HG03064 (cell line): ENCODE data around the gene NEUROD4.

Experiments used
- ATAC-seq: cut with Tn5 transposase; IDR thresholded peaks from one replicate; pipeline ENCODE4 v1.9.1; 2021; ENCODE audit warnings: low read depth; ENCODE audit not compliant: unreplicated experiment

Gene NEUROD4

GRCh38 chr12:54997929-54998522, 21.7 kb upstream of the NEUROD4 start:
- no peak for ATAC-seq

- no peak for ATAC-seq
Observed at GRCh38 chr12:54998958-54999510, 20.7 kb upstream of the NEUROD4 start.

- no peak for ATAC-seq
Observed at GRCh38 chr12:55001198-55001868, 18.4 kb upstream of the NEUROD4 start.

GRCh38 chr12:55002355-55002754, 17.4 kb upstream of the NEUROD4 start:
- no peak for ATAC-seq

GRCh38 chr12:55008944-55009585, 10.7 kb upstream of the NEUROD4 start:
- ATAC-seq = no peak

GRCh38 chr12:55017416-55017925, 2.3 kb upstream of the NEUROD4 start:
- no peak for ATAC-seq

- ATAC-seq = no peak
Observed at GRCh38 chr12:55024575-55024974, 4.8 kb downstream of the NEUROD4 start.

GRCh38 chr12:55025508-55025907, 5.7 kb downstream of the NEUROD4 start:
- no peak for ATAC-seq

GRCh38 chr12:55034218-55034617, 14.4 kb downstream of the NEUROD4 start:
- no peak for ATAC-seq

- ATAC-seq = no peak
Observed at GRCh38 chr12:55036326-55037115, 16.7 kb downstream of the NEUROD4 start.

GRCh38 chr12:55037351-55037987, 17.7 kb downstream of the NEUROD4 start:
- ATAC-seq = no peak

GRCh38 chr12:55039395-55040354, 19.9 kb downstream of the NEUROD4 start:
- no peak for ATAC-seq

- ATAC-seq = no peak
Observed at GRCh38 chr12:55041345-55042055, 21.7 kb downstream of the NEUROD4 start.

GRCh38 chr12:55043542-55043941, 23.8 kb downstream of the NEUROD4 start:
- ATAC-seq = no peak

- no peak for ATAC-seq
Observed at GRCh38 chr12:55044135-55044534, 24.4 kb downstream of the NEUROD4 start.

GRCh38 chr12:55049676-55050075, 29.9 kb downstream of the NEUROD4 start:
- no peak for ATAC-seq

GRCh38 chr12:55051197-55051947, 31.6 kb downstream of the NEUROD4 start:
- ATAC-seq = no peak

GRCh38 chr12:55057481-55057880, 37.7 kb downstream of the NEUROD4 start:
- ATAC-seq = no peak
